Measurements from ENCODE around the gene ZNF57.

- no peak for TF ChIP-seq POLR2A (IDR thresholded peaks at IDR 0.05)
- no peak for TF ChIP-seq CTCF (IDR thresholded peaks at IDR 0.05)
- TF ChIP-seq EP300 (IDR thresholded peaks at IDR 0.05) = no peak
- TF ChIP-seq POLR2AphosphoS5 (IDR thresholded peaks at IDR 0.05) = no peak
Observed at GRCh38 chr19:2942928-2943640, 42.4 kb downstream of the ZNF57 start.

All from sigmoid colon (tissue), 4 donors.